Measurements from ENCODE around the gene CELSR1.
A peak's percentile ranks its signal among the peaks of the same experiment; 100 is the strongest.

CELSR1 gene

DNA sequence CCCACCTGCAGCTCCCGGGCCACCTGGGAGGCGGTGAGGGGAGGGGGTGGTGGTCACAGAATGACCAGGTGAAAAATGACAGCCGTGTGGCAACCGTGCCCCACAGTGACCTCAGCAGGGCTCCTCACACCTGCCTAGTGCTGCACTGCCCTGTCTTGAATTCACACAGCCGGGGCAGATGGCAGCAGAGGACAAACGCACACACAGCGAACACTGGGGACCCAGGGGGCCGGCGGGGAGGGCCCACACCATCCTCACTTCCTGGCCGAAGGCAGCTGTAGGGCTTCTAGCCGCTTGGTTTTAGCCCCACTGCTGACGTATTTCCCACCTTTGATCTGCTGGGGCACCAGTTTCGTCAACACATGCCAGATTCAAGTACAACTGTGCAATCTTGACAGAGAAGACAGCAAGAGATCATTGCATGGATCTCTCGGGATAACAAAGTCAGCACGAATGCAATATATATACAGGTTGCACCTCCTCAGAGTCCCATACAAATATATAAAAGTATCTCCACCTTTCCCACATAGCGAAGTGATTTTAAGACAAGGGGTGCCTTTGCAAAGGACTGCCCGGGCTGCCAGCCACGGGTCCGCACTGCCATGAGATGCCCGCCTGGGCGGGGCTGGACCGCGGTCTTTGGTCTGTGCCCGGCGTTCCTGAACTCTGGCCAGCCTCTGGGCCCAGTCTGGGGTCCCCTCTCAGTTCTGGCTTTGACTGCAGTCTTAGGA is 175.1 kb downstream of the CELSR1 start:
- no peak for DNase-seq (ENCODE audit: low spot score)

GRCh38 chr22:46361826-46362202 is 175.6 kb downstream of the CELSR1 start:
- DNase-seq (ENCODE audit: low spot score), result no peak

- DNase-seq (ENCODE audit: low spot score), result no peak
These were observed 176.5 kb downstream of the CELSR1 start for GRCh38 chr22:46360891-46361290.

DNA sequence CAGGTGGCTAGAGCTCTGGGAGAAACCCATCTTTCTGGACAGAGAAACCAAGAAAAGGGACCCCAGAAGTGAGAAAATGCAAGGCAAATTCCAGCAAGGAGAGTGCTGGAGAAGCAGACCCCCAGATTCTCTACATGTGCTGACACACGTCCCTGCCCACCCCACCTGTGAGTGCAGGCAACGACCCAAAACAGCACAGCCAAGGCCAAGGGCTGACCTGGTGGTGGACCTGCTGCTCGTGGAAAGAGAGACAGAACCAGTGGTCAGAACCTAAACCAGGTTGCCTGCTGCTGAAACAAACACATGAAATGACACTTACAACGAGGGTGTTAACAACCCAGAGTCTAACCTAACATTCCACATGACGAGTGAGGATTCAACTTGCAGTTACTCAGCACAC is 177.3 kb downstream of the CELSR1 start:
- DNase-seq (ENCODE audit: low spot score), result no peak

- no peak for DNase-seq (ENCODE audit: low spot score)
These were observed 178.1 kb downstream of the CELSR1 start for GRCh38 chr22:46359362-46359761.

DNA sequence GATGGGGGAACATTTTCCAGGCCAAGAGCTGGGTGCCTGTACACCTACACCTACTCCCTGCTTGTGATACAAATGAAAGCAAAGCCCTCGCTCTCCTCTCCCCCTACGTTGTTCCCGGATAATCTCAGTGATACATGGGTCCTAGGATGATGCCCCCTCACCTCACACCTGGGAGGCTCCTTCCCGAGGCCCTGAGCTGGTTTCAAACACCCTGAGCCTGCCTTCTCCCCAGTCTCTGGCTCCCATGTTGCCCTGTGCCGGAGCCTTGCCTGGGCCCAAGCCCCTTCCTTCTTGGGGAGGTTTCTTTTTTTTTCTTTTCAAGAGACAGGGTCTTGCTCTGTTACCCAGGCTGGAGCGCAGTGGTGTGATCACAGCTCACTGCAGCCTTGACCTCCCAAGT is 178.7 kb downstream of the CELSR1 start:
- DNase-seq (ENCODE audit: low spot score), result no peak

DNA sequence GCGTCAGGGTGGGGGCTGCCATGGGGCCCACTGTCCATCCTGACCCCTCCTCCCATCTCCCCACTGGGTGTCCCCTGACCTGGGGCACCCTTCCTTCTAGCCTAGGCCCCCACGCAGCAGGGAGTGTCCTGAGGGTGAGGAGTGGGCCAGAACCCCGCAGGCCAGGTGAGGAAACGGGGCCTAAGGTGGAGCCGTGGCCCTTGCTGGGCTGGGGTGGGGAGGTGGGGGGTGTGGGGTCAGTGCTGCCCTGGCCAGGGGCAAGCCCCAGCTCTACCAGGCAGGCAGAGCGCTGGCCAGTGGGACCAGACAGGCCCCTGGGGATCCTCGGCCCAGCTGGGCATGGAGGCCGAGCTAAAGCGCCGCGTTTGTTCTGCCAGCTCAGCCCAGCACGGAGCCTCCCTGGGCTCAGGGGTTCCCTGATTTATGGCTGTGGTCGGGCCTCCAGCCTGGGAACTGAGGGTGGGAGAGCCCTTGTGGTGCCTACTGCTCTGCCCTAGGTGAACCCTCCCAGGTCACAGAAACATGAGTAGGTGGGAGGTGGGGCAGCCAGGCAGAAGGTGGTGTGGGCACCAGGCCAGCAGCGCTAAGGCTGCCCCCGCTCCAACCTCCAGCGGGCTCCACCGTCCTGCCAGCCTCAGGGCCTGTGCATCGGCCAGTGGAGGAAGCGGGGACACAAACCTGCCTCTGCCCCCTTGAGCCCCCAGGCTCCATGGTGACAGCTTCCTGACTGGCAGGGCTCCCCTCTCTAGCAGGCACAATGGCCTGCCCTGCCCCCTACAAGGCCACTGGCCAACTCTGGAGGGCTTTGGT is 179.5 kb downstream of the CELSR1 start:
- DNase-seq (ENCODE audit: low spot score), result no peak

GRCh38 chr22:46356496-46357480 is 180.6 kb downstream of the CELSR1 start:
- DNase-seq (ENCODE audit: low spot score), result no peak

GRCh38 chr22:46355996-46356471 is 181.4 kb downstream of the CELSR1 start:
- DNase-seq (ENCODE audit: low spot score), result no peak

DNA sequence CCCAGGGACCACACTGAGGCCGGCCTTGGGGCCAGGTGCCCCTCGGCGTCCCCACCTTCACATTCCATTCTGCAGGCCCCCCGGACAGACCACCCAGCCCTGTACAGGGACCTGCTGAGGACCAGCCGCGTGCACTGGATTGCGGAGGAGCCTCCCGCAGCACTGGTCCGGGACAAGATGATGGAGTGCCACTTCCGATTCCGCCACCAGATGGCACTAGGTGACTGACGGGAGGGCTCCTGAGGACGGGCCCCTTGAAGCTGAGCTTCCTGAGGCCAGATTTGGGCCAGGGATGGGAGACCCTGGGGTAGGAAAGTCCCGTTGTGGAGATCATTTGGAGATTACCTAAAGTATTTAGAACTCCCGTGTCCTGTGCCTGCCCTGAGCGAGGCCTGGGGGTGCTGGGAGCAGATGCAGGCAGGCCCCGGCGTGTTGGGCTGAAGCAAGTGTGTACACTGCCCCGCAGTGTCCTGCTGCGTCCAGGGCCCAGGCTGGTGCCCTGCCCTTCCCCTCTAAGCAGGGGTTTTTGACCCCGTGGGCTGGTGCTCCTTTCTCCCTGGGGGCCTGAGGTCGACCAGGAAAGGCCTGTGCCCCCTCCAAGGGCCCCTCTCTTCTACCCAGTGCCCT is 181.9 kb downstream of the CELSR1 start:
- peak; percentile 95 for DNase-seq (ENCODE audit: low spot score)

GRCh38 chr22:46354993-46355305 is 182.5 kb downstream of the CELSR1 start:
- DNase-seq (ENCODE audit: low spot score), result no peak

DNA sequence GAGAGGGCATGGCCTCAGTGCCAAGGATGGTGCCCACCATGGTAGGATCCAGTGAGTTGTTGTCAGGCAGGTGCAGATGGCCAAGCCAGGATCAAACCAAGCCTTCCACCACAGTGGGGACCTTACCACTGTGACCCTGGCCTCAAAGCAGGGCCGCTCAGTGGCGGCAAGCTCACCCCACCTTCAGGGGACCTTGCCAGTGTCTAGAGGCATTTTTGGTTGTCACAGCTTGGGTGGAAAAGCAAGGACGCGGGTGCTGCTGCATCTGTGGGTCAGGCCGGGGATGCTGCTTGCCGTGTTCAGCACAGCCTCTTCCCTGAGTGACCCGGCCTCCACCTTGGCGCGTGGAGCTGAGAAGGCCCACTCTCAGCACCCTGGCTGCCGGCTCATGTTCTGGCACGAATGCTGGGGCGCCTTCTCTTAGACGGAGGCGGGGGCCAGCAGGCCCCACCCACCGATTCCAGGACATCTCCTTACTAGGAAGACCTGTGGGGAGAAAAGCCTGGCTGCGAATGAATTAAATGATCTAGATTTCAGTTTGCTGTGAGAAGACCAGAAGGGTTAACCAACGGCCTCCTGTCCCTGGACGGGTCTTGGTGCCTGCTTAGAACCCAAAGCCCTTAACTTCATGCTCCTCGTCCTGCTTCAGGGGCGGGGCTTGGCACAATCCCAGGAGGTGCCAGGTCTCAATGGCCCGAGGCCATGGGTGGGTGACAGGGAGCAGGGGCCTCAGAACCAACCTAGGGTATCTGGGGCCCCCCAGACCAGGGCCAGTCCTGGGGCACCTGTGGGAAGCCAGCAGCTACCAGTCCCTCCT is 183.0 kb downstream of the CELSR1 start:
- no peak for DNase-seq (ENCODE audit: low spot score)

GRCh38 chr22:46353483-46354105 is 183.8 kb downstream of the CELSR1 start:
- no peak for DNase-seq (ENCODE audit: low spot score)

DNA sequence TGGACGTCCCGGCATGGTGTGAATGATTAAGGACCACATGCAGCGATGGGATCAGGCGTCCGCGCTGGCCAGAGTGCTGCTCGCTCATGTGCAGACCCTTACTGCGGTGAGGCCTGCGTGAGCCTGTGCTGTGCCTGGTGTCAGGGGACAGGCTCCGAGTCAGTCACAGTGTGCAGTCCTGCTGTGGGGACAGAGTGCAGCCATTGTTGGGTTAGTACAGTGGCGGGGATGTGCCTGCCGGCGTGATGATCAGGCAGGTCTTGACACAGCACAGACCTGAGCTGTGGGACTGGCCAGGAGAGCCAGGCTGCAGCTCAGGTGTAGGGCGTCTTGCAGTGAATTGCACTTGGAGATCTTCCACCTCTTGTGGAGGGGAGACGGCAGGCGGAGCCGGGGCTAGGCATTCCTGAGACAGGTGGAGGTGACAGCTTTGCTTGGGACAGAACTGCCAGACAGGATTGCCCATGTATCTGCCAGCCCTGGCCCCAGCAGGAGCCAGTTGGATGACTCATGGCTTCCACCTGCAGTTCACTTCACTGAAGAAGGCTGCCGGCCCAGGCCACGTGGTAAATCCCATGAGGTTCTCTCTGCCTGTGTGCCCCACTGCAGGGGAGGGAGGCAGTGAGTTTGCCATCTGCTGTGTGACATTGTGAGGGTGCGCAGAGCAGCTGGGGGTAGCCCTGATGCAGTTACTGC is 184.6 kb downstream of the CELSR1 start:
- no peak for DNase-seq (ENCODE audit: low spot score)

GRCh38 chr22:46352276-46352675 is 185.1 kb downstream of the CELSR1 start:
- no peak for DNase-seq (ENCODE audit: low spot score)

DNA sequence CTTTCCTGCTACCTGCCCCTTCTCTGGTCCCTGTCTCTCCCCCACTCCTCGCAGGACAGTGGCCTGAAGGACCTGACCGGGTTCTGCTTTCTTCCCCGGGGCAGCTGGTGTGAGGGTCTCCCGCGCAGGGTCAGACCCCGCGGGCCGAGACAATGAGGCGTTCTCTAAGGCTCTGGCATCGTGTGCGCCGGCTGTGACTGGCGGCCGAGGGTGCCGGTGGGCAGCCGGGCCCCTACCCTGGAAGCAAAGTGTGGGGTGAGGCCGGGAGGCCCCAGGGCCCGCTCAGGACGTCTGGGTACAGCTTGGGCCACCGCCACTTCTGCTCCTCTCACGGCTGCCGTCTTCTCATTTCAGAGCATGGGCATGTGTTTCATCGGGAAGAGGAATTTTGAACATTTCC is 185.7 kb downstream of the CELSR1 start:
- no peak for DNase-seq (ENCODE audit: low spot score)

GRCh38 chr22:46351131-46351735 is 186.2 kb downstream of the CELSR1 start:
- DNase-seq (ENCODE audit: low spot score), result no peak

- no peak for DNase-seq (ENCODE audit: low spot score)
These were observed 186.8 kb downstream of the CELSR1 start for GRCh38 chr22:46350646-46351045.

GRCh38 chr22:46350121-46350520 is 187.3 kb downstream of the CELSR1 start:
- DNase-seq (ENCODE audit: low spot score), result no peak

GRCh38 chr22:46349681-46350080 is 187.7 kb downstream of the CELSR1 start:
- DNase-seq (ENCODE audit: low spot score), result no peak

All from HuH-7 (cell line).